Amniotic epithelial cell (primary cell): ENCODE results near the gene OPN1LW.
"Not testable (repeated sequence)": the region's sequence is repeated elsewhere in the genome, so short reads cannot be mapped to it uniquely, and the experiment has no call there.

Source experiments
- DNase-seq: peaks from one replicate; pipeline ENCODE4 v3.0.0-alpha.2; 2010; ENCODE audit warnings: low read depth

OPN1LW gene

GRCh38 chrX:154135458-154136229 lies 8.4 kb upstream of the OPN1LW start:
- DNase-seq, result no peak

DNA sequence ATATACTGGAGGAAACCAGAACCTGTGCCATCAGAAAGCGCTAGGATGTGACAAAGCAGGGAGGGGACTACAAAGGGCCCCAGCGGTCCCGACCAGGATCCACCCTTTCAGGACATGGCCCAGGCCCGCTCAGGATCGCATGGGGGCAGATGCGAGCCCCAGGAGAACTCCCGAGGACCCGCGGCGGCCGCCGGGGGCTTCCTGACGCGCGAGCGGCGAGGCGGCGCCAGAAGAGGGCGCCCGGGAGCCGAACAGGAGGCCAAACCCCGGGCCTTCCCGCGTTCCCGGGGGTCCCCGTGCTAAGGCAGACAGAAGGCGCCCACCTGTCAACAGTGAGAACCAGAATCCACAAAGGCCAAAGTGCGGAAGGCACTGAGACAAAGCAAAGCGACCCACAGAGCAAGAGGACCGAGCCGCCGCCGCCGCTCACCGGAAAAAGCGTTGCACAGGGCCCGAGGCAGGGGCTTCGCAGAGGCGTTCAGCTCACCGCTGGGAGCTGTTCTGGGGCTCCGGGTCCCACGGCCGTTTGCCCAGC lies 7.3 kb upstream of the OPN1LW start:
- peak; percentile 24 for DNase-seq

GRCh38 chrX:154138857-154139256 lies 5.2 kb upstream of the OPN1LW start:
- peak; percentile 0 for DNase-seq

DNA sequence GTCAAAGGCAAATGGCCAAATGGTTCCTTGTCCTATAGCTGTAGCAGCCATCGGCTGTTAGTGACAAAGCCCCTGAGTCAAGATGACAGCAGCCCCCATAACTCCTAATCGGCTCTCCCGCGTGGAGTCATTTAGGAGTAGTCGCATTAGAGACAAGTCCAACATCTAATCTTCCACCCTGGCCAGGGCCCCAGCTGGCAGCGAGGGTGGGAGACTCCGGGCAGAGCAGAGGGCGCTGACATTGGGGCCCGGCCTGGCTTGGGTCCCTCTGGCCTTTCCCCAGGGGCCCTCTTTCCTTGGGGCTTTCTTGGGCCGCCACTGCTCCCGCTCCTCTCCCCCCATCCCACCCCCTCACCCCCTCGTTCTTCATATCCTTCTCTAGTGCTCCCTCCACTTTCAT lies 3.8 kb upstream of the OPN1LW start:
- no peak for DNase-seq

DNA sequence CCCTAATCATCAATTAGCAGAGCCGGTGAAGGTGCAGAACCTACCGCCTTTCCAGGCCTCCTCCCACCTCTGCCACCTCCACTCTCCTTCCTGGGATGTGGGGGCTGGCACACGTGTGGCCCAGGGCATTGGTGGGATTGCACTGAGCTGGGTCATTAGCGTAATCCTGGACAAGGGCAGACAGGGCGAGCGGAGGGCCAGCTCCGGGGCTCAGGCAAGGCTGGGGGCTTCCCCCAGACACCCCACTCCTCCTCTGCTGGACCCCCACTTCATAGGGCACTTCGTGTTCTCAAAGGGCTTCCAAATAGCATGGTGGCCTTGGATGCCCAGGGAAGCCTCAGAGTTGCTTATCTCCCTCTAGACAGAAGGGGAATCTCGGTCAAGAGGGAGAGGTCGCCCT lies 3.3 kb upstream of the OPN1LW start:
- DNase-seq, result no peak

- DNase-seq, result no peak
Measured at GRCh38 chrX:154142386-154142785, 1.7 kb upstream of the OPN1LW start.

DNA sequence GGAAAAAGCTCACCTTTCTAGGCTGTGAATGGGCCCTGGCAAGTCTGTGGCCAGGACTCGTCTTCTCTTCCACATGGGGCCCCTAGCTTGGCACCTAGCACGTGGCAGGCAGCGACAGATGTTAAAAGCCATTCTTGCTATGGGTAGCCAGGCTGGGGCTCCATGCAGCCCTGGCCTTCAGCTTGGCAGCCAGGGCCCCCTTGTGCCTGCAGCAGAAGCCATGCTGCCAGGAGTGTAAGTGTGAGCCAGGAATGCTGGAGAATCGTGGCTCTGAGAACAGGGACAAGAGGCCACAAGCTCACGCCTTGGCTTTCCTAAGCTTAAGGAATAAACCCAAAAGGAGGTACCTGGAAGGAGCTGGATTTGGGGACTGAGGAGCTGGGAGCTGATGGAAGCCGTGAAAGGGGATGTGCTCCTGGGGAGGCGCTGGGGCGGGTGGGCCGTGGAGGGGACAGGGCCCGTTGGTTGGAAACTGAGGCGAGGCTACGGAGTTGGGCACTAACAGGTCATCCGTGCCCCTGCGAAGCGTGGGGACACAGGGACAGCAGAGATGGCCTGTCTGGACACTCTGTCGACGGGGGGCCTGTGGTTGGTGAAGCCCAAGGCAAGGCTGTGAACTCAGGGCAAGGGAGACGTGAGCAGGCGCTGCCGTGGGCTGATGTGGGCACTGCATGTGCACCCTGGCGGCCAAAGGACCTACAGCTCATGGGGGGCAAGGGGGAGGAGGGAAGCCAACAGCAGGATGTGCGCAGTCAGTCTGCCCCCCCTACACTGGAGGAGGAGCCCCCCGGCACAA lies 895 bp upstream of the OPN1LW start:
- DNase-seq, result no peak

- DNase-seq, result not testable (repeated sequence)
Measured at GRCh38 chrX:154151030-154151429, 7.0 kb downstream of the OPN1LW start.

DNA sequence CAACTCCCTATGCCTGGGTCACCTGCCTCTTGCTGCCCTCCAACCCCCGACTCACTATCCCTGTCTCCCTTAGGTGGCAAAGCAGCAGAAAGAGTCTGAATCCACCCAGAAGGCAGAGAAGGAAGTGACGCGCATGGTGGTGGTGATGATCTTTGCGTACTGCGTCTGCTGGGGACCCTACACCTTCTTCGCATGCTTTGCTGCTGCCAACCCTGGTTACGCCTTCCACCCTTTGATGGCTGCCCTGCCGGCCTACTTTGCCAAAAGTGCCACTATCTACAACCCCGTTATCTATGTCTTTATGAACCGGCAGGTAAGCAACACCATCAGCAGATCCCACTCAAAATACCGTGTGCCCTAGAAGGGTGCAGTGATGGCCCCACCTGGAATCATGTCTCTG lies 12.2 kb downstream of the OPN1LW start:
- not testable (repeated sequence) for DNase-seq

- not testable (repeated sequence) for DNase-seq
Measured at GRCh38 chrX:154157207-154157606, 13.2 kb downstream of the OPN1LW start.

DNA sequence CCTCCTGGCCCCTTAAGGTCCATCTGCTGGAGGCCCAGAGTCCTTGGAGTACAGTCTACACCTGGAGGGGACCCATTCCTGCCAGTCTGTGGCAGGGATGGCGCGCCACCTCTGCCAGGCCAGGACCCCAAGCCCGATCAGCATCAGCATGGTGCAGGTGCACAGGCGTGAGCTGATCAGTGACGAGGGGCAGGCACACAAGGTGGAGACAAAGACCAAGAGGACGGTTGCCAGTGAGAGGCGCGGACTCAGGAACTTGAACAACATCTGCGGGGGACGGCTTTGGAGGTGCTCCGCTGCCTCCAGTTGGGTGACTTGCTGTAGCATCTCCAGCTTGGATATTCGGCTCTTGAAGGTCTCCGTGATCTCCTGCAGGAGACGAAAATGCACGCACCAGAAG lies 15.3 kb downstream of the OPN1LW start:
- not testable (repeated sequence) for DNase-seq

DNA sequence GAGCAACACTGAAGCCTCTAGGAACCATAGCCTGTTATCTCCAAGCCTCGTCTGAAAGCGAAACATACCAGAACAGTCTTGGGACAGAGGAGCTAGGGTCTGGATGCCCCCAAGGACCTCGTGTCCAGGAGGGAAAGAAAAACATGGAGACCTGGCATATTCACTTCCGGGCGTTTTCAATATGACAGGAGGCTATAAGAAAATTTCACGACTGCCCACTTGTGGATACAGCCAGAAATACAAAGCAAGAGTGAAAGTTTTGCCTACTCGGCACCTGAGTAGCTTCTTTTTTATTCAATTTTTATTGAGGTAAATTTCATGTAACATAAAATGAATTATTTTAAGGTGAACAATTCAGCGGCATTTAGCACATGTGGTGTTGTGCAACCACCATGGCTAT lies 20.9 kb downstream of the OPN1LW start:
- DNase-seq, result not testable (repeated sequence)

DNA sequence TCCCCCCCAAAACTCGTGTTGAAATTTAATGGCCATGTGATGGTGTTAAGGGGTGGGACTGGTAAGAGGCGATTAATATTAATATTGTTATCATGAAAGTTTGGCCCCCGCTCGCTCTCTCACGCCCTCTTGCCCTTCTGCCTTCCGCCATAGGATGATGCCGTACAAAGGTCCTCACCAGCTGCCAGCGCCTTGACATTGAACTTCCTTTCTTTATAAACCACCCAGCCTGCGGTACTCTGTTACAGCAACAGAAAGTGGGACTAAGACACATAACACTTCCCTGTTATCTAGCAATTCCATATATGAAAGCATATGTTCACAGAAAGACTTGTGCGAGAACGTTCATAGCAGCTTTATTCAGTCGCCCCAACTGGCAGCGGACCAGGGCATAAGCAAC lies 24.3 kb downstream of the OPN1LW start:
- not testable (repeated sequence) for DNase-seq

DNA sequence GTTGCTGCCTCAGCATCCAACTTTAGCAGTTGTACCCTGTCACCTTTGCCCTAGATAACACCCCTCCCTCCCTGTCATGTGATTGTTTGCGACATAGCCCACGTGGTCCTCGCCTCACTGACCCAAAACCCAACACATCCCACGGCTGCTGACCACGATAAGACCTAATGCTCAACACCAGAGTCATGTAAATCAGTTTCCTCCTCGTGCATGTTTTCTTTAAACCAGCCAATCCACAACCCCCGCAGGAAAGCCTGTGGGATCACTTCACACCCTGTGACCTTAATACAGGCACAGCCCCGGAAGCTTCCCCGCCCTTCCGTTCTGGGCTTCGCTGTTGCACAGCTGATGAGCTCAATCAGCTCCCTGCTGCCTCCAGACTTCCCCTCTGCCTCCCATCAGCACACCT lies 28.5 kb downstream of the OPN1LW start:
- not testable (repeated sequence) for DNase-seq

DNA sequence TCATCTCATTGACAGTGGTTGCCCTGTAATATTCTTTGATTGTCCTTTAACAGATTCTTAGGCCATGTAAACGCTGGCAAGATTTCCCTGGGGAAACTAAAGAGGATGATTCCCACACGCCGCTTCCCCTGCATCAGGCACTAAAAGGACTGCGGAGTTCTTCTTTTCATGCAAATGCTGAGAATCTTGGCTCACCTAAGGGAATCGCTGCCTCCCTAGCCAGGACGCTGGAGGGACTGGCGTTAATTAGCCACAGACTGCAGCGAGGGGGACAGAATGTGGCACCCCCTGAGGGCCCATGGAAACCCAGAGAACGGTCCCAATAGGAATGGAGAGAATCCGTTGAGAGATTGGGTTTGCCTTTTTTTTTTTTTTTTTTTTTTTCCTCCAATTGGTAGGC lies 30.3 kb downstream of the OPN1LW start:
- not testable (repeated sequence) for DNase-seq

GRCh38 chrX:154182296-154182695 lies 38.3 kb downstream of the OPN1LW start, which contains the start of gene OPN1MW:
Gene OPN1MW, plus strand, starts transcription at chrX:154182596. Its CDS starts 82 bp downstream, at chrX:154182678.
- DNase-seq, result not testable (repeated sequence)

DNA sequence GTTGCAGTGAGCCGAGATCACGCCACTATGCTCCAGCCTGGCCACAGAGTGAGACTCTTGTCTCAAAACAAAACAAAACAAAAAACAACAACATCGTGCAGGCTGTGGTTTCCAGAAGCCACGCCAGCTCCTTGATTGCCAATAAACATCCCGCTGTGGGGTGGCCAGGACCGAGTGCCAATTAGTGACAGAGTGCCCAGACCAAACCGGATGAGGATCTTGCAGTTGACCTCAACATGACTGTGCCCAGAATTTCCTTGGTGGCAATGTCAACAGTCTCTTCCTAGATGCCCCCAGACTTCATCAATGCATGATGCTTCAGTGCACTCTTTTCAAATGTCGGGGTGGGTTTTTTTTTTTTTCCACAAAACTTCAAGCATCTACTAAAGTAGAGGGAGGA lies 39.8 kb downstream of the OPN1LW start:
- DNase-seq, result not testable (repeated sequence)

GRCh38 chrX:154192846-154193245 lies 48.8 kb downstream of the OPN1LW start:
- DNase-seq, result not testable (repeated sequence)

DNA sequence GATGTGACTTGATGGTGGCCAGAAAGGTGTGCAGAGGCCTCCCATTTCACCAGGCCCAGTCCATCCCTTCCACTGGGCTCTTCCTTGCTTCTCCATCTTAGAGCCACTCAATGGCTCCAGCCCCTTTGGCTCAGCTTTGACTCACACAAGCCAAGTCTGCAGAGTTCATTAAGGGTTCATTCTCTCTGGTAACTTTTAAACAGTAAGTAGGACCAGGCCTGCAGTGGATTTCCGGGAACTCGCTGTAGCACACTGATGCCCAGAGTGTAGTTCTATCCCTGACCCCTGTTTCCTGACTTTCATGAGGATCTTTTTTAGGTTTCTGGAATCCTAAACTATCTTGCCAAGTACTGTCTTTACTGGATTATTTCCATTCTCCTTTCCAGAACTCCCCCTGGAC lies 50.3 kb downstream of the OPN1LW start:
- DNase-seq, result not testable (repeated sequence)

GRCh38 chrX:154196466-154196865 lies 52.4 kb downstream of the OPN1LW start:
- DNase-seq, result not testable (repeated sequence)
